GM21515 (cell line): ENCODE data around the gene LRTM2.

ENCODE experiments used
- ATAC-seq: cut with Tn5 transposase; IDR thresholded peaks from one replicate; pipeline ENCODE4 v1.9.1; 2021; ENCODE audit not compliant: unreplicated experiment

LRTM2 gene

DNA sequence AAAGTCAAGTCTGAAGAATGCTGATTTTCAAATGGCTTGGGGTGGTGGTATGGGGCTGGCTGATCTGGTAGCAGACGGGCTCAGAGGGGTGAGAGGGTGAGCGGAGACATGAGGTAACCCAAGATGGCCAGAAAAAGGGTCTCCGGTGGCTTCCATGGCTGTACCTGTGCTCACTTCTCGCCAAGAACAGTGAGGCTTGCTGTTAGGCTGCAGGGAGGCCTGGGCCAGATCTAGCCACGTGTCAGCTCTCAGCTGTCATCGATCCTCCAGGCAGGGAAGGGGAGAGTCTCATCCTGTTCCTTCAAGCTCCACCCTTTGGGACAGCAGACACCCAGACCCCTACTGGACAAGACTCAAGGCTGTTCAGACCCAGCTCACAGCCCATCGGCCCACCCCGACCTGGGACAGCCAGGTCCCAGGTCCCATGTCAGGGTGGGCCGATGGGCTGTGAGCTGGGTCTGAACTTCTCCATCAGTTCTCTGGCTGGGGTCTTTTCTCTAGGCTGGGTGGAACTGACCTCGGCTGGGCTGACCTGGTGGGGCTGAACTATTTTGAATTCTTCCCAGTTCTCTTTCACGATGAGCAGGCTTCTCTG is 9.0 kb downstream of the LRTM2 start:
- no peak for ATAC-seq

DNA sequence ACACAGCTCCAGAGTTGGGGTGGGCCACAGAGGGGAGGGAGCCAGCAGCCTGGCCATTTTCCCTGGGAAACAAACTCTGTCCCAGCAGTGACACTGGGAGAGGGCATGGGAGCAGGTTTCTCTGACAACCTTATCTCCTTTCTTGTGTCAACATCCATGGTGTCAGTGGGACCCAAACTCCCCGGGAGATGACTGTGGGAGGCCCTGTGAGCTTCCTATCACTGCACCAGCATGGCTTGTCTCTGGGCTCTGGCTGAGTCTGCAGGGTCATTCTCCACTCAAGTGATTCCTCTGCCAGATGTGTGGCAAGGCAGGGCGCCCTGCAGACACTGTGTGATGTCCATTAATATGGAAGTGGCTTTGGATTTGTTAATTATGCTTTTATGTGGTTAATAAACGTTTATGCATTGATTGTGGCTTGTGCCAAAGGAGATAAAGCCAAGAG is 10.1 kb downstream of the LRTM2 start:
- no peak for ATAC-seq

DNA sequence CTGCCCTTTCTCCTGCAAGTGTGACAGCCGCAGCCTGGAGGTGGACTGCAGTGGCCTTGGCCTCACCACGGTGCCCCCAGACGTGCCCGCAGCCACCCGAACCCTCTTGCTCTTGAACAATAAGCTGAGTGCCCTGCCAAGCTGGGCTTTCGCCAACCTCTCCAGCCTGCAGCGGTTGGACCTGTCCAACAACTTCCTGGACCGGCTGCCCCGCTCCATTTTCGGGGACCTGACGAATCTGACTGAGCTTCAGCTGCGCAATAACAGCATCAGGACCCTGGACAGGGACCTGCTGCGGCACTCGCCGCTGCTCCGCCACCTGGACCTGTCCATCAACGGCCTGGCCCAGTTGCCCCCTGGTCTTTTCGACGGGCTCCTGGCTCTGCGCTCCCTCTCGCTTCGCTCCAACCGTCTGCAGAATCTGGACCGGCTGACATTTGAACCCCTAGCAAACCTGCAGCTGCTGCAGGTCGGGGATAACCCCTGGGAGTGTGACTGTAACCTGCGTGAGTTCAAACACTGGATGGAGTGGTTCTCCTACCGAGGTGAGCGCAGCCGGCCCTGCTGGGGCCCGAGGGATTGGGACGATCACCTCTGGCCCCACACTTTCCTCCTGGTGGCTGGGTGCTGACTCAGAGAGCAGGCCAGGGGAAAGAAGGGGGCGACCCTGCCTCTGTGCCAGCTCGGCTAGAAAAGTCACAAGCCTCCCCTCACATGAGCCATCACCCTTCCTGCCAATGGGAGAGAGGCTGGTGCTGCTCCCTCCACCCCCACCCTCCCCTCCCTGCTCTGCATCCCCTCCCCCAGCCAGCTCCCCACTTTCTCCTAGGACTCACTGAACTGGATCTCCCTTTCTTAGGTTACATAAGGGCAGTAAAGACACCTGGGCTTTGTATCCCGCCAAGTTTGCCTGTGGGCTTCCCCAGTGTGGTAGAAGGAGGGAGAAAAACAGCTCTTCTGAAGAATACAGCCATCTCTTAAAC is 10.9 kb downstream of the LRTM2 start:
- ATAC-seq = no peak

DNA sequence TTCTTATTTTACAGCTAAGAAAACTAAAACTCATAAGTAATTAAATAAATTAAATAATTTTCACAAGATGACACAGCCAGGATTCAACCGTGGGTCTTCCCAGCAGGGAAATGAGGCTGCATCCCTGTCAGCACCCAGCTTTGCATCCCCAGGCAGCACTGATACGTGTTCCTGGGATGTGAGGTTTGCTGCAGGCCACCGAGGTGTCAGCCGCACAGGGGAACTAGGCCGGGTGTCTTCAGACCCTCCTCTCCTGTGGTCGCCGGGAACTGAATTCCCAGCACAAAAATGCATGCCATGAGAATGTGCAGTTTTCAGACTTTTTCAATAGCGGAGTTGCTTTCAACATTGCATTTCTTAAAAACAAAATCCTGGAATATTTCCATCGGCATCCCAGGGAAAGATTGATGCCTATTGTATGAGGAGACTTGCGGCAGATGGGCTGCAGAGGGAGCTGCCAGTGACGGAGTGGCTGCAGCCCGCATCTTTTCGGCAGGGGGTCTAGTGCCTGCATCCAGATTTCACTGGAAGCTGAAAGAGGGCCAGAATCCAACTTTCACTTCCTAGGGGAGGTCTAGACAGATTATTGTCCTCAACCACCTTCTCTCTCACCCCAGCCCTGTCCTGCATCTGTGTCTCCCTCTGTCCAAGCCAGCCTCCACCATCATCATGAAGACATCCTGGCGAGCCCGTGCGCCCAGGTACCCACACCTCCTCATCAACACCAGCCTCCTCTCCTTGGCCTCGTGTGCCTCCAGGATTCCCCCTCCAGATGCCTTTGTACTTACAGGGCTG is 12.6 kb downstream of the LRTM2 start:
- no peak for ATAC-seq

DNA sequence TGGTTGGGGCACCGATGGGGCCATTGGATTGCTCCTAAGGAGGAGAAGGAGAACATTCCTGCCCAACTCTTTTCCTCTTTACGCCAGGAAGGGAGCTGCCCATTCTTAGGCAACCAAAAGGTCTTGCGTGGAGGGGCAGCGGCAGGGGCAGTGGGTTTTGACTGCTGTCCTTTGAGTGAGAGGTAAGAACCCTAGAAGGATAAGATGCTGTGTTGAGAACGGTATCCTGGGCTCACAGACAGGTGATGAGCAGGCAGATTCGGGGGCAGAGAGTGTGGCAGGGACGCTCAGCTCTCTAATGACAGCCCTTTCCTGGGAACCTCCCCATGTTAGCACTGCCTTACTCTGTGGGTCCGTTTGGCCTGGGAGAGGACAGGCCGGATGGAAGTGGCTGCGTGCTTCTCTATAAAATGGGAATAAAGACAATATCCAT is 13.2 kb downstream of the LRTM2 start:
- ATAC-seq = no peak

DNA sequence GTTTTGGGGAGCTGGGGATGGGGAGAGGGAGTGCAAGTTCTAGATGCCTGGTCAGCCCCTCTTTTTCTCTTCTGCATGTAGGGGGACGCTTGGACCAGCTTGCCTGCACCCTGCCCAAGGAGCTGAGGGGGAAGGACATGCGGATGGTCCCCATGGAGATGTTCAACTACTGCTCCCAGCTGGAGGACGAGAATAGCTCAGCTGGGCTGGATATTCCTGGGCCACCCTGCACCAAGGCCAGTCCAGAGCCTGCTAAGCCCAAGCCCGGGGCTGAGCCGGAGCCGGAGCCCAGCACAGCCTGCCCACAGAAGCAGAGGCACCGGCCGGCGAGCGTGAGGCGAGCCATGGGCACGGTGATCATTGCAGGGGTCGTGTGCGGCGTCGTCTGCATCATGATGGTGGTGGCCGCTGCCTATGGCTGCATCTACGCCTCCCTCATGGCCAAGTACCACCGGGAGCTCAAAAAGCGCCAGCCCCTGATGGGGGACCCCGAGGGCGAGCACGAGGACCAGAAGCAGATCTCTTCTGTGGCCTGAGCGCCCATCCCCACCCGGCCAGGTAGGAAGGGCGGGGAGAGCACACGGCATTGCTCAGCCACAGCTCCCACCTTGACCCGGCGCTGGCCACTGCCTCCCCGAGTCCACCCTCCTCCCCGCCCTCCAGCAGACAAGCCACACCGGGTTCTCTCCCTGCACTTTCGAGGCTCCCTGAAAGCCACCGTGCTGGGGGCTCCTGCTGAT is 14.0 kb downstream of the LRTM2 start:
- no peak for ATAC-seq

DNA sequence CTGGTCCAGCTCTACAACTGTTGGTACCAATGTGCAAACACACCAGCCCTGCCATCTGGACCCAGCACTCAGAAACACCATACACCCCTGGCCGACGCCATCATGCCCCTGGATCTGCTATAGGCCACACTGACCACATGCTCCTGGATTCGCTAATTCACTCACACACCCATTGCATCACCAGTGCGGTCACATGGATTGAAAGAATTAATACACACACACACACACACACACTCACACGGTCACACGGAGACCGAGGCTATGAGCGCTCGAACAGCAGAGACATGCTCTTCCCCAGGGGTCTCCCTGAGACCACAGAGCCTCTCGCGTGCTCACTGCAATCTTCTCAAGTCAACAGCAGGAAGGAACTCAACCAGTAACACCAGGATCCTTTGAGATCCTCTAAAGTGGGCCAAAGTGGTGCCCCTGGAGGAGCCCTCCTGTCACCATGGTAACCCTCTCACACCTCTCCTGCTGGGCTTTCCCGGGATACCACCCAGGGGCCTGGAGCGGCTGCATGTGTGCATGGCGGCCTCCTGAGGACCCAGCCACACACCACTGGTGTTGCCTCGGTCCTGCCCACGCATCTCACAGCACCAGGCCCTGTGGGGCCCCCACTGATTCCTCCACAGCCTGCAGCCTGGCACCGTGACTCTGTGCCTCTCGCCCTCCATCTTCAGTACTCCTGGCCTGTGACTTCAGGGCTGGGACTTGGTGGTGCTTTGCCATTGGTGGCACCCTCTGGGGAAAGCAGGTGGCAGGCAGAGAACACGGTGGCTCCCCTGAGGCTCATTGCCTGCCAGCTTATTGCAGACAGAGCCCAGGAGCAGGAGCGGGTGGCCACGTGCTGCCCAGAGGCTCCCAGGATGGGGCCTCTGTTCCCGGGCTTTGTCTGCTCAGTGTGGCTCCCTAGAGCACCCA is 15.1 kb downstream of the LRTM2 start:
- no peak for ATAC-seq

DNA sequence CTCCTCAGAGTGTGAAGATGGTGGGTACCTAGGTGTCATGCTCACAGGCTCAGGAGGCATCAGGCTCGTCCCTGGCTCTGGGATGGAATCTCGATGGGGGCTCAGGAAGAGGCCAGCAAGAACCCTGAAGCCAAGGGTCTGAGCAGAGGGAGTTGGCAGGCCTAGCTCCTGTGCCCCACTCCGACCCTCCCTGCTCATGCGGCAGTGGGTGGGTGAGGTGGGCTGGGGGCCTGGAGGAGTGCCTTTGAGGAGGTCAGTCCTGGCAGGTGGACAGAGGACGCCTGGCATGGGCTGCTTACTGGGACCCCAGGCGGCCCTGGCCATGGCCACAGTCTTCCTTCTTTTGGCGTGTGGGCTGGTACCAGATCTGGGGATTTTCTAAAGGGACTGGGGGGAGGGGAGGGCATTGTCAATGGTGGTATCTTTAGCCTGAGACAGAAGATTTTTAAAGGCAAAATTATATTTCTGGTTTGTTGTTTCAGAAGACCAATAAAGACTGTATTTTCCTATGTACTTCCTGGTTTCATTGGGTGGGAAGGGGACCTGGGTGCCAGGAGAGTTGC is 16.0 kb downstream of the LRTM2 start:
- no peak for ATAC-seq

DNA sequence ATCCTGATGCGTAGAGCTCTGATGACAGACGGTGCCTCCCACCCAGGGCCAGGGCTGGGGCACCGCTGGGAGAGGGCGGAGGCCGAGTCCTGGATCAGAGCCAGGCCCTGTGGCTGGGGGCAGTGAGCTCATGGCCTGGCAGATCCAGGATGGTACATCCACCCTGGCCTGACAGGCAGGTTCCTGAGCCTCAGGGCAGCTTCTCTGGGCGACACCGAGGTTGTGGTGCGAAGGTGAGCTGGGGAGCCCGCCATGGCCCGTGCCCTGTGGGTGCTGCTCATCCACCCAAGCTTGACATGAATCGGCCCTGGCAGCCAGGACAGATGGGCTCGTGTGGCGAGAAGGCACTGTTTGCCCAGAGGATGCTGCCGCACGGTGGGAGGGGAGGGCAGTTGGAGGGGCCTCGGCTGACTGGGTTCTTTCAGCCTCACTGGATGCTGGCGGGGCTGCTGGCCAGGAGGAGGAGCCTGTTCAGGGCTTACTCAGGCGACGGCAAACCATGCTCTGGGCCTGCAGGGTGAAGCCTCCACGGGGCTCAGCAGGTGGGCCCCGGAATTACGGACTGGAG is 16.6 kb downstream of the LRTM2 start:
- no peak for ATAC-seq

DNA sequence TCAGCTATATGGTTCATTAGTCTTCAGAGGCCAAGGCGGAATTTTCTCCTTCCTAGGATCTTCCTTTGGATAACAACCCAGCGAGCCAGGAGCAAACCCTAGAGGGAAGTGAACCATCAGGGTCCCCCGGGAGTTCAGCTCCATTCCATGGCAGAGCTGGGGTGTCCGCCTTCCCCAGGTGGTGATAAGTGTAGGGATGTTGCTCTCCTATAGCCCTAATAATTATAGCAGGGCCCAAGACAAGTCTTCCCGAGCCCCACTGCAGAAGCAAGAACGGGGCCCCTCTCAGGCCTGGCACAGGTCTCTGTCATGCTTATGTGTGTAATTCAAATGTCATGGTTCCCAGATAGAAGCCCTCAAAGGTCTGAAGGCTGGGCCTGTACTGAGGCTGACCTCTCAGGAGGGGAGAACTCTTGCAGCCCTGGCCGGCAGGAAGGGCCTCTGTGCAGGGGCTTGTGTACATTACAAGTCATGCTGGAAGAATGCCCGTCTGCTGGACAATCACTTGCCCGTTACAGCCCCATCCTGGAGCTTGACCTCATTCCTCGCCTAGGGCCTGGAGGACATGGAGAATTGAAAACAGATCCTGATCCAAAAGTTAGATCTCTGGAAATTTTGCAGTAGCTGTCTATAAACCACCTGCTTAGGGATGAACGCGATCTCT is 17.3 kb downstream of the LRTM2 start:
- no peak for ATAC-seq

DNA sequence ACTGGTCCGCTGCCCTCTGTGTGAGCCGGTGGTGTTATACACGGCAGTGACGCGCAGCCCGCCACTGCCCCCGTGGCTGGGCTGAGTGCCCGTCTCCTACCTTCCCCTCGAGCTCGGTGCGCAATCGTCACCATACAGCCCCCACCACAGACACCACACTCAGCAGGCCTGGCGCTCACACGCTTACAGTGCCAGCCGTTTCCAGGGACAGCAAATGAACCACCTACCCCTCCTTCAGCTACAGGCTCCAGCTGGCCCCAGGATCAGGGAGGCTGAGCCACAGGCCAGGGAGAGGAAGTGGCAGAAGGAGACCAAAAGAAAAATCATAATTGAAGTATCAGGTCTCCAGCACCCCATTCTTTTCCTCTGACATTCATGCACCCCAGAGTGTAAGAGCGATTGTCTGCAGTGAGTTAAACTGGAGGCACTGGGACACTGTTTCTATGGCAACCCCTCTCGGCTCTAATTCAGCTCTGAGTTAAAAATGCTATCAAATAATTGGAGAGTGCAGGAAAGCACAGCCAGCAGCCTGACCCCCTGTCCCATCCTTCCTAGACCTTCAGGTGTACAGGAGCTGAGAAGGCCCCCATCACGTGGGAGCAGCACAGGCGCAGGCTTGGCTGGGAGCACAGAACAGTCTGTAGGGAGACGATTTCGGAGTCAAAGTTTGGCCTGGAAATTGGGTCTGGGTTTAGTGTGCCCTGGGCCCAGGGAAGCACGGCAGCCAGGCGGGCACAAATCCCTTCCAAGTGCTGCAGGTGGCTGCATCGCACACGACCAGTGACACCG is 18.0 kb downstream of the LRTM2 start:
- no peak for ATAC-seq

DNA sequence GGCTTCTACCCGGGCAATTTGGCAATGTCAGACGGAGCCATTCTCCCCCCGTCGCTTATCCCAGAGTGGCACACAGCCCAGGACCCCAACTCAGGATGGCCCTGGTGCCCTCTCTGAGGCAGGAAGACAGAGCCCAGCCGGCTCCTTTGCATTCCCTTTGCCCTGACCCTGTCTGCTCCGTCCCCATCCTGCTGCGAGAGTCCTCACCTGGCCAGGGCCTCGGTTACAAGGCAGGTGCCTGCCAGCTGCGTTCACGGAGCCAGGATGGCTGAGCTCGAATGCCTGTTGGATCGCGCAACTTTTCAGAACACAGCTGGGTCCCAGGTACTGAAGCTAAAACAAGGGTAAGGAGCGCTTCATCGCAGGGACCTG is 18.6 kb downstream of the LRTM2 start:
- no peak for ATAC-seq

DNA sequence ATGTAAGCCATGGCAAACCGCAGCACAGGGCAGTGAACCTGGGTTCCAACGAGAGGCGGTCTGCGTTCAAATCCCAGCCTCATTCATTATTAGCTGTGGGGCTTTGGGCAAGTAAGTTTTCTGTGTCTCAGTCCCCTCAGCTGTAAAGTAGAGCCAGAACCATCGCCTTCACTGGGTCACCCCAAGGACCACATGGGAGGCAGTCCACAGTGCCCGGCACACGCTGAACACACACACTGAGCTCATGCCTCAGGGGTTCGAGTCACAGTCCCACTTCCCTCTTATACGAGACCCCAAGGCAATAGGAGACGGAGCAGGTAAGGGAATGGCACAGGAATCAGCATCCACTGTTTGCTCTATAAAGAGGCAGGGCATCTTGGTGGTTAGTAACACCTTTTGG is 19.1 kb downstream of the LRTM2 start:
- ATAC-seq = no peak

DNA sequence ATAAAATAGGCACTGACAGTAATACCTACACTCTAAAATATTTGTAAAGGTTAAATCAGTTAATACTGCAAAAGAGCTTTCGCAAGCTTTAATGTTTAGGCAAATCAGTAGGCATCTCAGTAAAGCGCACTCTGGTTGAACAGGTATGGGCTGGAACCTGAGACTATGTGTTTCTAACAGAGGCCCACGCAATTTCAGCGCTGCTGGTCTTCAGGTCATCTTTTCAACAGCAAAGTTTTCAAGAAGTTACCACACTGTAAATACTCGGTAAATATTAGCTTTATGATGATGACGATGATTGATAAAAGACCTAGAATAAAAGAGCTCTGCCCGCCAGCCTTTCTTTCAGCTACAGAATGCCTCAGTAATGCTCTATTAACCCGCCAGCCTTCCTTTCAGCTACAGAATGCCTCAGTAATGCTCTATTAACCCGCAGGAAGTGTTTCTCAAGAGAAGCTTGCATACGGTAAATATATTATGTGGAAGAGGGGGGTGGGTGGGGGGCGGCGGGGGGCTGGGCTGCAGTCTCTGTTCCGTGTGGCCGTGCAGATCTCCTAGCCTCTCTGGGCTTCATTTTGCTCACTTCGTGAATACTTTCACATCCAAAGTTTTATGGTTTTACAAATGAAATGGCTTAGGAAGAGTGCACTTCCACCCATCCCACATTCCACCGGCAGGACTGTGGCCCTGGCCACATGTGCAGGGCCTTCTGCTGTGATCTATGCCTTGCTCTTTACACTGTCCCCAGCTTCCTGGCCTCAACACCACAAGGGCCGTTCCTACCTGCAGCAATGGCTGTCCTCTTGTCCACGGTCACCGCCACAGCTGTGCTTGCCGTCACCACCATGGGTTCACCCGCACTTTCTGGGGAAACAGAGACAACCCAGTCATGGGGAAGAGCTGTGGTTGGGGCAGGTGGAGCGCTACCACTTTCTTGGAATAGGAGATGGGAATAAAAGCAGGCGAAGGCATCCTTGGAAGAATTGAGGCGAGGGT is 19.9 kb downstream of the LRTM2 start:
- no peak for ATAC-seq

DNA sequence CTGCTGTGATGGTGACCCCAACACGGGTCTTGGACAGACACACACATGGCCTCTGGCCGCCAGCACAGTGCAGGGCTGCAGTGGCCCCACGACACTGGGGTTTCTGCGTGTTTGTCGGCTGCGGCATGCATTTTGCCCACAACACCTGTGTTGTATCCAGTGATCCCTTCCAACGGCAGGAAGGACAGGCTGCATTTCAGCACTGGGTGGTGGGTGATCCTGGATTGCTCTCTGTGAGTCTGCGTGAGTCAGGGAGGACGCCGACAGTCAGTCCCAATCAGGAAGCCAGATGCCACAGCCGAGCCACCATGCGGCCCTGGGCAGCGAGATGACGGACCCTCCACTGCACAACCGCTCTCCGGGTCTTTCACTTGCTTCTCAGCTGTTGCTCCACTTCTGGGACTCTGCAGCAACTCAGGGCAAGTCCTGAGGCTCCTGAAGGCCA is 20.6 kb downstream of the LRTM2 start:
- no peak for ATAC-seq

DNA sequence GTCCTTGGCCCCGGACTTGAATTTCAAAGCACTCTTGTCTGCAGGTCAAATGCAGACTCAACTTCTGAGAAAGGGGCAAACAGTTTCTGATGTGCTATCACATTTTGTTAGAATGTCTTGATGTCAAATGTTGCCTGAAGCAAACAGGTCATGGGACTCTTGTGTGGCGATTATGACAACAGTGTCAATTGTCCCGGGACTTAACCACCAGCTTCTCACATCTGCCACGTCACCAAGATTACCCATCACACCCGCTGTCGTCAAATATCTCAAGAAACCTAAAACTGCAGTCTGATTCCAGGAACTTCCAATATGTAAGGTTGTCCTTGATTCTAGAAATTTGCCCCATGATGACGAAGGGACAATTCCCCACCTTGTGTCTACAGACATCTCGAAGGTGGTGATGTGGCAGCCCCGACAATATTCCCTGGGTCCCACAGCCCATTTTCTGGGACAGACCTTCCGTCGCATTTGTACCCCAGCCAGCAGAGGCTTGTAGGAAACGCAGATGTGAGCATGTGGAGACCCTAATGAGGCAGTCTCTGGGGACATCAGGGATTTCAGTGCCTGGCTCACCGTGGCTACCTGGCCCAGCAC is 21.3 kb downstream of the LRTM2 start:
- no peak for ATAC-seq
